Thyroid gland (tissue), 4 donors: ENCODE data around the gene HES3. TPM values are rescaled to one million over a fixed set of nuclear protein-coding genes. Genes with fewer than 3 reads are reported as not detected.

Experiments
- DNase-seq, 2 donors: peaks; one replicate each; pipeline ENCODE4 v3.0.0-alpha.2; 2019
- H3K27ac ChIP-seq, 3 donors: fragments of 200-600 bp; sonication (generic); 1 replicate in 2 of 3; 2 replicates in 1 of 3; pipeline ENCODE4 v1.5.1; 2016 to 2019; ENCODE audit warnings: mild to moderate bottlenecking in 1 of 3, moderate library complexity in 1 of 3
- H3K27me3 ChIP-seq: fragments of 200-600 bp; sonication (generic); one replicate; pipeline ENCODE4 v1.5.1; 2019
- H3K36me3 ChIP-seq, 2 donors: fragments of 200-600 bp; sonication (generic); one replicate each; pipeline ENCODE4 v1.5.1; 2016 to 2019
- H3K4me1 ChIP-seq, 2 donors: fragments of 200-600 bp; sonication (generic); one replicate each; pipeline ENCODE4 v1.5.1; 2017 to 2019
- H3K4me3 ChIP-seq, 3 donors: fragments of 200-600 bp; sonication (generic); replicated peaks in 1 of 3; 1 replicate in 2 of 3; 2 replicates in 1 of 3; pipeline ENCODE4 v1.5.1; 2016; ENCODE audit warnings: mild to moderate bottlenecking in 1 of 3
- H3K9me3 ChIP-seq: fragments of 200-600 bp; sonication (generic); one replicate; pipeline ENCODE4 v1.5.1; 2017
- POLR2A ChIP-seq, 2 donors: fragments of 450-650 bp; IDR thresholded peaks; one replicate each; pipeline ENCODE4 v1.6.1; 2017; ENCODE audit warnings: antibody characterized with exemption in 2 of 2, mild to moderate bottlenecking in 2 of 2, moderate library complexity in 1 of 2
- WGBS, 2 donors: methylation state at CpG; one replicate each; pipeline ENCODE4 v1.1.5; 2017; 5-methylcytosine and 5-hydroxymethylcytosine counted together
- intact Hi-C: fragments of 100-400 bp; cut with DNase I; formaldehyde crosslinking; loops from one replicate; pipeline ENCODE4 v1.15.1; 2023
- total RNA-seq, 4 donors: library from RNA; depleted of rRNA; stranded (reverse); fragments of >200 nt; gene quantifications; one replicate each; pipeline ENCODE4 v1.2.3, GENCODE V29; 2016
- TF ChIP-seq, protein P1 (sequence below), 6 experiments: fragments of 200-600 bp in 3 of 6; fragments of 450-650 bp in 3 of 6; sonication (generic) in 3 of 6; IDR thresholded peaks; one replicate each; pipeline ENCODE4 v1.5.1; 2016 to 2019; ENCODE audit warnings: antibody characterized with exemption in 6 of 6, mild to moderate bottlenecking in 2 of 6, inconsistent platforms in 1 of 6, moderate library complexity in 1 of 6

HES3 gene
- total RNA-seq, 4 donors from 2014 or later: not detected

- TF ChIP-seq, protein P1, sequence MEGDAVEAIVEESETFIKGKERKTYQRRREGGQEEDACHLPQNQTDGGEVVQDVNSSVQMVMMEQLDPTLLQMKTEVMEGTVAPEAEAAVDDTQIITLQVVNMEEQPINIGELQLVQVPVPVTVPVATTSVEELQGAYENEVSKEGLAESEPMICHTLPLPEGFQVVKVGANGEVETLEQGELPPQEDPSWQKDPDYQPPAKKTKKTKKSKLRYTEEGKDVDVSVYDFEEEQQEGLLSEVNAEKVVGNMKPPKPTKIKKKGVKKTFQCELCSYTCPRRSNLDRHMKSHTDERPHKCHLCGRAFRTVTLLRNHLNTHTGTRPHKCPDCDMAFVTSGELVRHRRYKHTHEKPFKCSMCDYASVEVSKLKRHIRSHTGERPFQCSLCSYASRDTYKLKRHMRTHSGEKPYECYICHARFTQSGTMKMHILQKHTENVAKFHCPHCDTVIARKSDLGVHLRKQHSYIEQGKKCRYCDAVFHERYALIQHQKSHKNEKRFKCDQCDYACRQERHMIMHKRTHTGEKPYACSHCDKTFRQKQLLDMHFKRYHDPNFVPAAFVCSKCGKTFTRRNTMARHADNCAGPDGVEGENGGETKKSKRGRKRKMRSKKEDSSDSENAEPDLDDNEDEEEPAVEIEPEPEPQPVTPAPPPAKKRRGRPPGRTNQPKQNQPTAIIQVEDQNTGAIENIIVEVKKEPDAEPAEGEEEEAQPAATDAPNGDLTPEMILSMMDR (IDR thresholded peaks at IDR 0.05): no peak
- no peak for TF ChIP-seq POLR2A (IDR thresholded peaks at IDR 0.05)
- Histone ChIP-seq H3K9me3 (no peaks in the 10 kb centered on the region), H3K4me3 (no peak overlapping the region), H3K27me3 (peaks cover 8% of the 10 kb centered on the region), H3K36me3 (no peaks in the 10 kb centered on the region), H3K27ac (no peak overlapping the region), H3K4me1 (peaks cover 0 to 19% of the 10 kb centered on the region in 2 donors)
- WGBS, 2 donors: 57% methylated on average over 18 of the region's 71 CpGs; no CpG with 5 or more reads in 1 of the 2 donors
- DNase-seq: no peak
- intact Hi-C loops: loop anchor here (2.0 to 5.0 kb wide), 2 partner anchors 93 to 157 kb away; no protein-coding TSS in a partner anchor
These were observed 6.0 kb downstream of the HES3 start for GRCh38 chr1:6249739-6250689.

- no peak for DNase-seq
- no peaks in the 10 kb centered on the region for H3K9me3 ChIP-seq
- H3K4me3 ChIP-seq: no peak overlapping the region
- peaks cover 8% of the 10 kb centered on the region for H3K27me3 ChIP-seq
- WGBS, 2 donors: 69 to 80% methylated on average over 12 to 13 of the region's 19 CpGs
- intact Hi-C loops: no loop called here
- peaks cover 0 to 8% of the 10 kb centered on the region in 2 donors for H3K4me1 ChIP-seq
- H3K27ac ChIP-seq: no peak overlapping the region
- TF ChIP-seq, protein P1 (IDR thresholded peaks at IDR 0.05): no peak
- no peak for TF ChIP-seq POLR2A (IDR thresholded peaks at IDR 0.05)
- H3K36me3 ChIP-seq: no peaks in the 10 kb centered on the region
These were observed 7.3 kb downstream of the HES3 start for GRCh38 chr1:6251233-6251632.

DNA sequence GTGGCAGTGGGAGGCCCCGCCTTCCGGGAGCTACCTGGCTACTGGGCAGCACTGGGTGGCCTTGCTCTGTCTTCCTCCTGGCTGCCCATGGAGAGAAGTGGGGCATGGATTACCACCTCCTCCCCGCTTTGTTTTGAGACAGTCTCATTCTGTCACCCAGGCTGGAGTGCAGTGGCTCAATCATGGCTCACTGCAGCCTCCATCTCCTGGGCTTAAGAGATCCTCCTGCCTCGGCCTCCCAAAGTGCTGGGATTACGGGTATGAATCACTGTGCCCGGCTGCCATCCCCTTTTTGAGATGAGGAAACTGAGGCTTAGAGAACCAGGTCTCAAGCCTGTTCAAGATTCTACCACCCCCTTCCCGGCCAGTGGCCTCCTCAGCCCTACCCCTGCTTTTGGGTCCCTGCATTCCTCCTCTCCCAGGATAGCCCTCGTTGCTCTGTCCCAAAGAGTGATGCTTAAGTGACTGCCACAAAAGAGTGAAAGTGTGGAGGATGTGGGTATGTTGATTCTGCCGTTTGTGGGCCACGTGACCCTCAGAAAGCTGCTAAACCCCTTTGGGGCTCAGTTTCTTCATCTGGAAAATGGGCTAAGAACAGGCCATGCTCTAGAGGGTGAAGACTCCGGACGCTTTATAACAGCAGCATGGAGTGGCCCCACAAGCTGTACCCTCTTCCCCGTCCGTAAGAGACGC is 7.8 kb downstream of the HES3 start:
- H3K9me3 ChIP-seq: no peaks in the 10 kb centered on the region
- H3K27ac ChIP-seq: no peak overlapping the region
- peaks cover 0 to 5% of the 10 kb centered on the region in 2 donors for H3K4me1 ChIP-seq
- H3K27me3 ChIP-seq: peaks cover 8% of the 10 kb centered on the region
- intact Hi-C loops: no loop called here
- no peak for DNase-seq
- no peak overlapping the region for H3K4me3 ChIP-seq
- TF ChIP-seq, protein P1 (IDR thresholded peaks at IDR 0.05): no peak
- no peaks in the 10 kb centered on the region for H3K36me3 ChIP-seq
- 77 to 80% methylated on average over 11 of the region's 15 CpGs for WGBS, 2 donors

DNA sequence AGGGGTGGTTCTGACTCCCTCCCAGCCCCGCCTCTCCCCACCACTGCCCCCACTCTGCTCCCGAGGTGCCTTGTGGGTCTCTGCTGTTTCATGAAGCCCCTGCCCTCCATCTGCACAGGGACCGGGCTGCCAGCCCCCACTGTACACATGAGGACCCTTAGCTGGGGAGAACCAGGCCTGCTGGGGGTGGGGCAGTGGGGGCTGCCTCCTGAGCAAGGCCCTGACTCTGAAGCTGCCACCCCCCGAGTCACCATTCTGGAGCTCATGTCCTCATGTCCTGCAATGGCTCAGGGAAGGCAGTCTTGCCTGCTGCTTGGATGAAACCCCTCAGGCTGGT is 8.4 kb downstream of the HES3 start:
- H3K27me3 ChIP-seq: peaks cover 3% of the 10 kb centered on the region
- WGBS, 2 donors: 85 to 88% methylated on average over 3 to 4 of the region's 4 CpGs
- no peaks in the 10 kb centered on the region for H3K36me3 ChIP-seq
- no peak for DNase-seq
- H3K4me1 ChIP-seq: peaks cover 0 to 5% of the 10 kb centered on the region in 2 donors
- H3K27ac ChIP-seq: no peak overlapping the region
- H3K4me3 ChIP-seq: no peak overlapping the region
- TF ChIP-seq POLR2A (IDR thresholded peaks at IDR 0.05): no peak
- TF ChIP-seq, protein P1 (IDR thresholded peaks at IDR 0.05): no peak
- no peaks in the 10 kb centered on the region for H3K9me3 ChIP-seq
- intact Hi-C loops: no loop called here

DNA sequence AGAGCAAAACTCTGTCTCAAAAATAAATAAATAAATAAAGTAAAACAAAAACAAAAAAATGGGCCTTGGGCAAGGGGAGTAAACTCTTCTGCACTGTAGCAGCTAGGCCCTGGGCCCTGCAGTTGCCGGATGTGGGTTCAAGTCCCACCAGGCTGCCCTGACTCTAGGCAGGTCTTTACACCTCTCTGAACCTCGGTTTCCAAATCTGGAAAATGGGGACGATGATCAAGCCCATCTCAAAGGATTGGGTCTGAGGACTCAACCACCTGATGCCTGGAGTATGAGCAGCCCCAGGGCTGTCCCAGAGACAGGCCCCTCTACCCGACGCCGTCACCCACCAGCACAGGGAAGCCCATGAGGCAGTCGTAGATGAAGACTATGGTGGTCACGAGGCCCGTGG is 9.4 kb downstream of the HES3 start:
- Histone ChIP-seq H3K9me3 (no peaks in the 10 kb centered on the region), H3K27ac (no peak overlapping the region), H3K36me3 (no peaks in the 10 kb centered on the region), H3K27me3 (no peaks in the 10 kb centered on the region), H3K4me1 (peaks cover 0 to 5% of the 10 kb centered on the region in 2 donors), H3K4me3 (no peak overlapping the region)
- intact Hi-C loops: no loop called here
- no peak for TF ChIP-seq POLR2A (IDR thresholded peaks at IDR 0.05)
- TF ChIP-seq, protein P1 (IDR thresholded peaks at IDR 0.05): no peak
- DNase-seq: no peak
- 90 to 91% methylated on average over 8 to 9 of the region's 9 CpGs for WGBS, 2 donors
